ENCODE measurements around the gene DAPK3.
"Not testable (repeated sequence)": the region's sequence is repeated elsewhere in the genome, so short reads cannot be mapped to it uniquely, and the experiment has no call there.

Gene DAPK3

GRCh38 chr19:4009990-4010807 lies 39.3 kb upstream of the DAPK3 start:
- ATAC-seq (ENCODE audit: low read depth) = no peak
- Histone ChIP-seq H3K4me3 (ENCODE audit: severe bottlenecking) (no peak overlapping the region), H3K36me3 (ENCODE audit: low read depth) (peaks cover 19% of the 10 kb centered on the region), H3K27ac (ENCODE audit: poor library complexity, severe bottlenecking) (no peak overlapping the region), H3K27me3 (ENCODE audit: insufficient read depth, poor library complexity, severe bottlenecking) (no peaks in the 10 kb centered on the region), H3K4me1 (ENCODE audit: insufficient read depth, poor library complexity, severe bottlenecking) (peaks cover 7% of the 10 kb centered on the region), H3K9me3 (ENCODE audit: severe bottlenecking) (no peaks in the 10 kb centered on the region)
- DNase-seq (ENCODE audit: low spot score) = no peak
- TF ChIP-seq, protein P1, sequence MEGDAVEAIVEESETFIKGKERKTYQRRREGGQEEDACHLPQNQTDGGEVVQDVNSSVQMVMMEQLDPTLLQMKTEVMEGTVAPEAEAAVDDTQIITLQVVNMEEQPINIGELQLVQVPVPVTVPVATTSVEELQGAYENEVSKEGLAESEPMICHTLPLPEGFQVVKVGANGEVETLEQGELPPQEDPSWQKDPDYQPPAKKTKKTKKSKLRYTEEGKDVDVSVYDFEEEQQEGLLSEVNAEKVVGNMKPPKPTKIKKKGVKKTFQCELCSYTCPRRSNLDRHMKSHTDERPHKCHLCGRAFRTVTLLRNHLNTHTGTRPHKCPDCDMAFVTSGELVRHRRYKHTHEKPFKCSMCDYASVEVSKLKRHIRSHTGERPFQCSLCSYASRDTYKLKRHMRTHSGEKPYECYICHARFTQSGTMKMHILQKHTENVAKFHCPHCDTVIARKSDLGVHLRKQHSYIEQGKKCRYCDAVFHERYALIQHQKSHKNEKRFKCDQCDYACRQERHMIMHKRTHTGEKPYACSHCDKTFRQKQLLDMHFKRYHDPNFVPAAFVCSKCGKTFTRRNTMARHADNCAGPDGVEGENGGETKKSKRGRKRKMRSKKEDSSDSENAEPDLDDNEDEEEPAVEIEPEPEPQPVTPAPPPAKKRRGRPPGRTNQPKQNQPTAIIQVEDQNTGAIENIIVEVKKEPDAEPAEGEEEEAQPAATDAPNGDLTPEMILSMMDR (IDR thresholded peaks at IDR 0.05; ENCODE audit: poor library complexity, severe bottlenecking) = no peak

DNA sequence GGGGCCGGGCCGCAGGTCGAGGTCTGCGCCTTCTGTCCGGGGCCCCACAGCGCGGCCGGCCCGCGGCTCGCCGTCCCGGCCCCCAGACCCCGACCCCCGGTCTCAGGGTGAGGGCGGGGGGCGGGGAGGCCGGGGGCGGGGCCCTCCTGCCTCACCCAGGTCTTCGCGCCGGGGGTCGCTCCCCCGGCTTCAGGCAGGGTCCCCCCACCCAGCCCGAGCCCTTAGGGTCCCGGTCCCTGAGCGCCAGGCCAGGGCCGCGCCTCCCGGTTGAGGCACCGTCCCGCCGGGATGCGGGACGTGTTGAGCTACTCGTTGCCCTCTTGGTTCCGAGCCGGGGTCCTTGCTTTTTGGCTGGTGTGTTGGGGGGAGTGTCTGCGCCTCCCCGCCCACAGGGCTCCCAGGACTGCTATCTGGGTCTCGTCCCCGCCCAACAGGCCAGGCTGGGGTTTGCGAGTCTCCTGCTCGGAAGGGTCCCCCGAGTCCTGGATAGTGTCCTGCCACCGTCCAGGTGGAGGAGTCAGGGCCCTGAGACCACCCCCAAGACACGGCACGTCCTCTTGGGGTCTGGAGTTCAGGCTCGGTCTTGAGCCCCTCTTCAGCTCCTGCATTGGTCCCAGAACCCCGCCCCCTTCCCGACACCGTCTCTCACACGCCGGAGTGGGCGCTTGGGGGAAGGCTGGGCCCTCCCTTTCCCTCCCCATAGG lies 37.1 kb upstream of the DAPK3 start:
- H3K27me3 ChIP-seq (ENCODE audit: insufficient read depth, poor library complexity, severe bottlenecking) = no peaks in the 10 kb centered on the region
- peak overlapping the region; percentile 88 for H3K4me3 ChIP-seq (ENCODE audit: severe bottlenecking)
- peaks cover under 1% of the 10 kb centered on the region for H3K36me3 ChIP-seq (ENCODE audit: low read depth)
- ATAC-seq (ENCODE audit: low read depth) (no peak), DNase-seq (ENCODE audit: low spot score) (no peak)
- no peaks in the 10 kb centered on the region for H3K9me3 ChIP-seq (ENCODE audit: severe bottlenecking)
- TF ChIP-seq, protein P1 (IDR thresholded peaks at IDR 0.05; ENCODE audit: poor library complexity, severe bottlenecking) = no peak
- peaks cover 7% of the 10 kb centered on the region for H3K4me1 ChIP-seq (ENCODE audit: insufficient read depth, poor library complexity, severe bottlenecking)
- peak overlapping the region; percentile 45 for H3K27ac ChIP-seq (ENCODE audit: poor library complexity, severe bottlenecking)

DNA sequence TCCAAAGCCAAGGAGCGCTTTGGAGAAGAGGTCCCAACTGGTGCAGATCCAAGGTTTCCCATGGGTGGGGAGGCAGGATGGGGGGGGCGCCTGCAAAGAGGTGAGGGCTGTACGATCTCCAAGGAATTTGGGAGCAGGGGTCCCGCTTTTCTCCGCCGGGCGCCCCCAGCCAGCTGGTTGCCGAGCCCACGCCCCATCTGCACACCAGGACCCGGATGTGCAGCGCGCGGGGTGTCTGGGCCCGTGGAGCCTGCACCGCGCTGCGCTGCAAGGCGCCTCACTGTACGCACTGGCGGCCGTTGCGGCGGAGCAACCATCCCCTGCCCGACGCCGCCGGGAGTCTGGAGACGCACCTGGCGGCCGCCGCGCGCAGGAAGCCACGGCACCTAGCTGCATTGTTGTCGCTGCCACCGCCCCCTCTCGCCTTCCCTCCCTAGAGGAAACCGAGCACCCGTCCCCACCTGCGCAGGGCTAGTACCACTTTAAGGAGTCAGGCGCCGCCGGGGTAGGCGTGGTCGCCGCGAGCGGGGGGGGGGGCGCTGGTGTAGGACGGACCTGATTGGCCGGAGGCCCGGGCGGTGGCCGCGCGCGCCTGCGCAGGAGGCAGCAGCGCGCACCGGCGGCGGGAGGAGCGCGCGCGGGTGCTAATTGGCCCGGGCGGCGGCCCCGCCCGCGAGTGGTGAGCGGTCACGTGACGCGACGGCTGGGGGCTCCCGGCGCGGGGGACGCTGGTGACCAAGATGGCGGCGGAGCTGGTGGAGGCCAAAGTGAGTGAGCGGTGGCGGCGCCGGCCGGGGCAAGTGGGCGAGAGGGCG lies 36.3 kb upstream of the DAPK3 start, which contains the start of gene PIAS4:
Gene PIAS4, plus strand, starts transcription at position 716 of the 815 bp plus-strand sequence. Its CDS starts 25 bp downstream, at position 741.
- H3K4me1 ChIP-seq (ENCODE audit: insufficient read depth, poor library complexity, severe bottlenecking) = peaks cover 7% of the 10 kb centered on the region
- DNase-seq (ENCODE audit: low spot score) (peak; percentile 86), ATAC-seq (ENCODE audit: low read depth) (peak; percentile 88)
- TF ChIP-seq, protein P1 (IDR thresholded peaks at IDR 0.05; ENCODE audit: poor library complexity, severe bottlenecking) = no peak
- H3K36me3 ChIP-seq (ENCODE audit: low read depth) = no peaks in the 10 kb centered on the region; the same call in 1 of the 2 replicates
- peak within 1 kb of the TSS; percentile 88 for H3K4me3 ChIP-seq (ENCODE audit: severe bottlenecking)
- H3K9me3 ChIP-seq (ENCODE audit: severe bottlenecking) = no peaks in the 10 kb centered on the region
- H3K27me3 ChIP-seq (ENCODE audit: insufficient read depth, poor library complexity, severe bottlenecking) = no peaks in the 10 kb centered on the region
- H3K27ac ChIP-seq (ENCODE audit: poor library complexity, severe bottlenecking) = peak within 1 kb of the TSS; percentile 45

GRCh38 chr19:4005436-4005835 lies 34.5 kb upstream of the DAPK3 start:
- H3K27me3 ChIP-seq (ENCODE audit: insufficient read depth, poor library complexity, severe bottlenecking); ATAC-seq (ENCODE audit: low read depth); DNase-seq (ENCODE audit: low spot score); H3K36me3 ChIP-seq (ENCODE audit: low read depth); H3K27ac ChIP-seq (ENCODE audit: poor library complexity, severe bottlenecking); H3K4me1 ChIP-seq (ENCODE audit: insufficient read depth, poor library complexity, severe bottlenecking); H3K9me3 ChIP-seq (ENCODE audit: severe bottlenecking); H3K4me3 ChIP-seq (ENCODE audit: severe bottlenecking): not testable (repeated sequence)

DNA sequence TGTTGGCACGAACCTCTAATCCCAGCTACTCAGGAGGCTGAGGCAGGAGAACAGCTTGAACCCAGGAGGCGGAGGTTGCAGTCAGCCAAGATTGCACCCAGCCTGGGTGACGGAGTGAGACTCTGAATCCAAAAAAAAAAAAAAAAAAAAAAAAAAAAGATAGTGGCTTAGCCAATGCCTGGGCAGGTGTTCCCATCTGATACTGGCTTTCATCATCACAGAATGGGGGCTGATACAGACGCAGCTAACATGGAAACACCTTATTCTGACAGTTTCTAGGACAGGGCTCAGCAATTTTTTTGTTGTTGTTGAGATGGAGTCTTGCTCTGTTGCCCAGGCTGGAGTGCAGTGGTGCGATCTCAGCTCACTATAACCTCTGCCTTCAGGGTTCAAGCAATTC lies 29.9 kb upstream of the DAPK3 start:
- H3K27ac ChIP-seq (ENCODE audit: poor library complexity, severe bottlenecking); H3K4me3 ChIP-seq (ENCODE audit: severe bottlenecking); H3K36me3 ChIP-seq (ENCODE audit: low read depth); H3K27me3 ChIP-seq (ENCODE audit: insufficient read depth, poor library complexity, severe bottlenecking); ATAC-seq (ENCODE audit: low read depth); H3K9me3 ChIP-seq (ENCODE audit: severe bottlenecking); DNase-seq (ENCODE audit: low spot score); H3K4me1 ChIP-seq (ENCODE audit: insufficient read depth, poor library complexity, severe bottlenecking): not testable (repeated sequence)

DNA sequence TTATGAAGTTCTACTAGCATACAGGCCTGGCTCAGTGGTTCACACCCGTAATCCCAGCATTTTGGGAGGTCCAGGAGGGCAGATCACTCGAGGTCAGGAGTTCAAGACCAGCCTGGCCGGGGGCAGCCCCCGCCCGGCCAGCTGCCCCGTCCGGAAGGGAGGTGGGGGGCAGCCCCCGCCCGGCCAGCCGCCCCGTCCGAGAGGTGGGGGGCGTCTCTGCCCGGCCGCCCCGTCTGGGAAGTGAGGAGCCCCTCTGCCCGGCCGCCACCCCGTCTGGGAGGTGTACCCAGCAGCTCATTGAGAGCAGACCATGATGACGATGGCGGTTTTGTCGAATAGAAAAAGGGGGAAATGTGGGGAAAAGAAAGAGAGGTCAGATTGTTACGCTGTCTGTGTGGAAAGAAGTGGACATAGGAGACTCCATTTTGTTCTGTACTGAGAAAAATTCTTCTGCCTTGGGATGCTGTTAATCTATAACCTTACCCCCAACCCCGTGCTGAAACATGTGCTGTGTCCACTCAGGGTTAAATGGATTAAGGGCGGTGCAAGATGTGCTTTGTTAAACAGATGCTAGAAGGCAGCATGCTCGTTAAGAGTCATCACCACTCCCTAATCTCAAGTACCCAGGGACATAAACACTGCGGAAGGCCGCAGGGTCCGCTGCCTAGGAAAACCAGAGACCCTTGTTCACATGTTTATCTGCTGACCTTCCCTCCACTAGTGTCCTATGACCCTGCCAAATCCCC lies 27.9 kb upstream of the DAPK3 start:
- not testable (repeated sequence) for H3K4me1 ChIP-seq (ENCODE audit: insufficient read depth, poor library complexity, severe bottlenecking); H3K4me3 ChIP-seq (ENCODE audit: severe bottlenecking); H3K27ac ChIP-seq (ENCODE audit: poor library complexity, severe bottlenecking); DNase-seq (ENCODE audit: low spot score); ATAC-seq (ENCODE audit: low read depth); H3K27me3 ChIP-seq (ENCODE audit: insufficient read depth, poor library complexity, severe bottlenecking); H3K9me3 ChIP-seq (ENCODE audit: severe bottlenecking); H3K36me3 ChIP-seq (ENCODE audit: low read depth)
